A549 (cell line): ENCODE data around the gene NAV3. TPM values are rescaled to one million over a fixed set of nuclear protein-coding genes. Genes with fewer than 3 reads are reported as not detected.

ENCODE experiments used
- ATAC-seq, 2 experiments: fragments of 200-7000 bp in 1 of 2; fragments of >200 bp in 1 of 2; cut with Nextera tagmentation in 1 of 2; cut with Tn5 transposase in 1 of 2; 3 replicates each; pipeline versions ENCODE4 v1.8.0 to v1.9.1; 2018 to 2020; ENCODE audit warnings: mild to moderate bottlenecking in 1 of 2, moderate library complexity in 1 of 2
- CTCF ChIA-PET: fragments of 300-600 bp; sonication (Branson Sonifier 250); formaldehyde crosslinking; extraction: SDS; loops from one replicate; lab custom pipeline; 2021; ENCODE audit warnings: antibody characterized with exemption, inconsistent platforms; lab: Yijun Ruan, JAX
- POLR2A ChIA-PET: fragments of 350-600 bp; formaldehyde crosslinking; extraction: SDS; loops from one replicate; lab custom pipeline; 2021; ENCODE audit warnings: antibody characterized with exemption, inconsistent platforms; lab: Yijun Ruan, JAX
- DNase-seq, 2 experiments: peaks; one replicate each; pipeline versions ENCODE4 v3.0.0 to v3.0.0-alpha.2; 2011 to 2016; ENCODE audit warnings: low read depth in 1 of 2, low spot score in 1 of 2
- FAIRE-seq: peaks from 2 replicates; lab custom pipeline; 2011; peaks lifted over from hg19 to GRCh38; lab: Jason Lieb, UNC
- H3K27ac ChIP-seq, 2 experiments: fragments of >200 bp; sonication (Bioruptor Twin); formaldehyde crosslinking; 3 replicates each; pipeline ENCODE4 v1.5.1; 2016 to 2017
- H3K4me1 ChIP-seq: fragments of >200 bp; sonication (Bioruptor Twin); formaldehyde crosslinking; 3 replicates; pipeline ENCODE4 v1.6.1; 2016
- H3K4me2 ChIP-seq: fragments of >200 bp; sonication (Bioruptor Twin); formaldehyde crosslinking; 3 replicates; pipeline ENCODE4 v1.6.1; 2016
- H3K4me3 ChIP-seq: fragments of >200 bp; sonication (Bioruptor Twin); formaldehyde crosslinking; 3 replicates; pipeline ENCODE4 v1.5.1; 2016
- H3K9me3 ChIP-seq: fragments of >200 bp; sonication (Bioruptor Twin); formaldehyde crosslinking; 3 replicates; pipeline ENCODE4 v1.6.1; 2016
- BHLHE40 ChIP-seq: IDR thresholded peaks from 2 replicates; pipeline ENCODE4 v1.6.1; 2012; ENCODE audit warnings: low read depth, low read length, inconsistent platforms
- CTCF ChIP-seq: fragments of >200 bp; sonication (Bioruptor Twin); formaldehyde crosslinking; IDR thresholded peaks from 3 replicates; pipeline ENCODE4 v1.5.1; 2016
- EHF ChIP-seq: fragments of 250-450 bp; sonication (Bioruptor Pico); IDR thresholded peaks from 2 replicates; pipeline ENCODE4 v1.5.0; 2020; ENCODE audit warnings: mild to moderate bottlenecking
- EP300 ChIP-seq, 2 experiments: fragments of >200 bp; sonication (Bioruptor Twin); formaldehyde crosslinking; IDR thresholded peaks; 2 replicates in 1 of 2; 3 replicates in 1 of 2; pipeline ENCODE4 v1.6.1; 2016 to 2017
- ESRRA ChIP-seq: fragments of 150-350 bp; IDR thresholded peaks from 2 replicates; pipeline ENCODE4 v1.6.1; 2014; ENCODE audit warnings: mild to moderate bottlenecking, low read length, borderline replicate concordance
- FOXS1 ChIP-seq: fragments of 250-450 bp; sonication (Bioruptor Pico); IDR thresholded peaks from 2 replicates; pipeline ENCODE4 v1.5.0; 2020; ENCODE audit warnings: mild to moderate bottlenecking, moderate library complexity
- GATA3 ChIP-seq: IDR thresholded peaks from 2 replicates; pipeline ENCODE4 v1.6.1; 2012; ENCODE audit warnings: borderline replicate concordance
- HDAC2 ChIP-seq: fragments of 200-600 bp; sonication (generic); IDR thresholded peaks from 2 replicates; pipeline ENCODE4 v1.6.1; 2016
- HEYL ChIP-seq: fragments of 250-450 bp; sonication (Bioruptor Pico); IDR thresholded peaks from 2 replicates; pipeline ENCODE4 v1.8.0; 2021; ENCODE audit warnings: mild to moderate bottlenecking, moderate library complexity
- HOXA7 ChIP-seq: fragments of 250-450 bp; sonication (Bioruptor Pico); IDR thresholded peaks from 2 replicates; pipeline ENCODE4 v1.5.0; 2020; ENCODE audit warnings: mild to moderate bottlenecking, moderate library complexity
- JUN ChIP-seq, 2 experiments: fragments of >200 bp; sonication (Bioruptor Twin); formaldehyde crosslinking; IDR thresholded peaks; 2 replicates in 1 of 2; 3 replicates in 1 of 2; pipeline ENCODE4 v1.6.1; 2016 to 2017
- JUNB ChIP-seq: fragments of >200 bp; sonication (Bioruptor Twin); formaldehyde crosslinking; IDR thresholded peaks from 2 replicates; pipeline ENCODE4 v1.6.1; 2016
- MAFK ChIP-seq: fragments of 450-650 bp; IDR thresholded peaks from 2 replicates; pipeline ENCODE4 v1.6.1; 2014; ENCODE audit not compliant: partially characterized antibody
- MAX ChIP-seq: IDR thresholded peaks from 2 replicates; pipeline ENCODE4 v1.6.1; 2012
- NPAS2 ChIP-seq: fragments of 250-450 bp; sonication (Bioruptor Pico); IDR thresholded peaks from 2 replicates; pipeline ENCODE4 v1.8.0; 2022; ENCODE audit warnings: mild to moderate bottlenecking, moderate library complexity, borderline replicate concordance
- PHF8 ChIP-seq: fragments of 200-600 bp; sonication (generic); IDR thresholded peaks from 2 replicates; pipeline ENCODE4 v1.6.1; 2016; ENCODE audit warnings: low read depth, mild to moderate bottlenecking, antibody characterized with exemption, moderate library complexity, borderline replicate concordance
- RARB ChIP-seq: fragments of 250-450 bp; sonication (Bioruptor Pico); IDR thresholded peaks from 2 replicates; pipeline ENCODE4 v1.8.0; 2021; ENCODE audit warnings: mild to moderate bottlenecking, moderate library complexity
- WGBS: methylation state at CpG from one replicate; pipeline ENCODE4 v1.1.6; 2017; ENCODE audit errors: missing lambda C conversion rate; 5-methylcytosine and 5-hydroxymethylcytosine counted together
- polyA plus RNA-seq, 4 experiments: library from polyadenylated mRNA; depleted of rRNA in 3 of 4; stranded (reverse); fragments of >200 nt; fragmentation: RNase III in 1 of 4; extraction: RNeasy Plus Mini Kit Qiagen cat#74134 plus additional on column Dnase treatment in 1 of 4; gene quantifications; 2 replicates in 3 of 4; 3 replicates in 1 of 4; pipeline ENCODE4 v1.2.3, GENCODE V29; 2011 to 2017
- TF ChIP-seq, protein P1 (sequence below): fragments of 250-450 bp; sonication (Bioruptor Pico); IDR thresholded peaks from 2 replicates; pipeline ENCODE4 v1.5.0; 2020; ENCODE audit warnings: low read depth, mild to moderate bottlenecking, moderate library complexity

NAV3 gene
- polyA plus RNA-seq, 2 of the 4 experiments (the other 2 are of a cell fraction): 8.6 to 9.7 TPM

DNA sequence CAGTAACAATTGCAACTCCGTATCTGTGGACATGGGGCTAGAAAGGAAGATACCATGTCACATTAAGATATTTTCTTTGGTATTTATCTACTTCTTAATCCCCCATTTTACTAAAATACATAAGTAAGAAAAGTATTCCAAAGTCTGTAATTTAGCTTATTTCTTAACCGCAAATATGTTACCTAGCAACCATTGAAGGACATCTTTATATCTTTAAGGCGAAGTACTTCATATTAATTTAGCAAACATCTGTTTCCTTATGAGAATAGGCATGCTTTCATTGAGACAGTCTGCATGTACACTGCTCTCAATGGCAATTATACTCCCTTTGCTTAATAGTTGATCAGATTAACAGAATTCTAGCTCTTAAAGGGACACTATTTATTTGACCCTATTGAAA, 88.8 kb downstream of the NAV3 start:
- ChIA-PET POLR2A (no interaction called here), CTCF (no interaction called here)
- no peaks in the 10 kb centered on the region for H3K9me3 ChIP-seq
- TF ChIP-seq, protein P1, sequence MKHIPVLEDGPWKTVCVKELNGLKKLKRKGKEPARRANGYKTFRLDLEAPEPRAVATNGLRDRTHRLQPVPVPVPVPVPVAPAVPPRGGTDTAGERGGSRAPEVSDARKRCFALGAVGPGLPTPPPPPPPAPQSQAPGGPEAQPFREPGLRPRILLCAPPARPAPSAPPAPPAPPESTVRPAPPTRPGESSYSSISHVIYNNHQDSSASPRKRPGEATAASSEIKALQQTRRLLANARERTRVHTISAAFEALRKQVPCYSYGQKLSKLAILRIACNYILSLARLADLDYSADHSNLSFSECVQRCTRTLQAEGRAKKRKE (CRISPR knock-in tag): no peak
- TF ChIP-seq HEYL (CRISPR knock-in tag) (no peak), FOXS1 (CRISPR knock-in tag) (no peak), PHF8 (no peak), RARB (CRISPR knock-in tag) (no peak), ESRRA (no peak)
- no peak overlapping the region for H3K4me3 ChIP-seq
- DNase-seq: no peak
- ATAC-seq: no peak
- H3K27ac ChIP-seq: no peak overlapping the region
- no peaks in the 10 kb centered on the region for H3K4me1 ChIP-seq
- H3K4me2 ChIP-seq: no peak overlapping the region
- FAIRE-seq: peak; percentile 18
- WGBS: 84% methylated on average over 3 of the region's 3 CpGs

DNA sequence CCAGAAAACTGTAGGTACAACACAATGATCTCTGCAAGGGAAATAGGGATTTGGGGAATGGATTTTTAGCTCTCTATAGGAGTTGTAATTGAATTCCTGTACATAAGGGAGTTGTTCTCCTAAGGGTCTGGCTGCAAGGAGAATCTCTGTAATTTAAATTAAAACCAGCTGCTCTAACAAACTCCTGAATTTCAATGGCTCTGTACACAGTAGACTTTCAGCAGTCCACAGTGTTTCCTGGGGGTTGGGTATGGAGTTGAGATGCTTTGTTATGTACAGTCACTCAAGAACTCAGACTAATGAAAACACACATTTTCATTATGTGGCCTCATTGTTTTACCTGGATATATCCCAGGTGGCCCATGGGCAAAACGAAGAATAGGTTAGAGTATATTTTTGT, 93.2 kb downstream of the NAV3 start:
- TF ChIP-seq RARB (CRISPR knock-in tag) (no peak), NPAS2 (CRISPR knock-in tag) (no peak), GATA3 (no peak), CTCF (no peak), MAX (no peak), EP300 (IDR thresholded peaks at IDR 0.05) (no peak), HEYL (CRISPR knock-in tag) (no peak), JUNB (no peak), HOXA7 (CRISPR knock-in tag) (no peak), JUN (IDR thresholded peaks at IDR 0.05) (no peak), BHLHE40 (no peak)
- TF ChIP-seq, protein P1 (CRISPR knock-in tag): no peak
- FAIRE-seq (no peak), ATAC-seq (no peak)

DNA sequence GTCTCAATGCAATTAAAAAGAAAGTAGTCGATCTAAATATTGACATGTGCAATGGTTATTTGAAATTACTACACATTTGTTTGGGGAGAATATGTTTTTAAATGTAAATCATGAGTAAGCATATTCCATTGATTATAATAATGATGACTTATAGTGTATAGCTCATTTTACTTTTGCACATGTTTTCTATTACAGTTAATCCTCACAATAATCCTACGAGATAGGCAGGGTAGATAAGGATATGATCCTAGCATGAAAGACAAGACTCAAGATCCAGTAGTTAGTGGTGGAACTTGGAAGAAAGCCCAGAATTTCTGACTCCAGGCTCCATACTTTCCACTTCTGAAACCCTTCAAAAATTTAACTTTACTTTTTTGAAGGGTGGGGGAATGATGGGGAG, 94.0 kb downstream of the NAV3 start:
- ChIA-PET CTCF (interaction anchor here (0.7 to 2.8 kb wide), 19 partner anchors 8 to 772 kb away, joined by 3 to 16 read pairs (median 5); no protein-coding TSS in a partner anchor), POLR2A (no interaction called here)
- Histone ChIP-seq H3K4me3 (no peak overlapping the region), H3K9me3 (no peaks in the 10 kb centered on the region), H3K4me2 (no peak overlapping the region; the same call in 2 of the 3 replicates), H3K4me1 (peaks cover 6% of the 10 kb centered on the region; the same call in 2 of the 3 replicates), H3K27ac (no peak overlapping the region)
- 89% methylated on average over 2 of the region's 2 CpGs for WGBS
- TF ChIP-seq EHF (CRISPR knock-in tag): no peak
- TF ChIP-seq HDAC2: no peak
- TF ChIP-seq MAFK: peak; percentile 76
- ATAC-seq (no peak), FAIRE-seq (no peak), DNase-seq (no peak)

More for the DNA sequence above, 93.2 kb downstream of the NAV3 start:
- 23% methylated on average over 1 of the region's 1 CpG for WGBS
- ChIA-PET CTCF (interaction anchor here (0.9 to 2.8 kb wide), 6 partner anchors 18 to 771 kb away, joined by 3 to 16 read pairs (median 6); no protein-coding TSS in a partner anchor), POLR2A (no interaction called here)
- Histone ChIP-seq H3K27ac (no peak overlapping the region), H3K9me3 (no peaks in the 10 kb centered on the region), H3K4me1 (peaks cover 6% of the 10 kb centered on the region; the same call in 2 of the 3 replicates), H3K4me2 (no peak overlapping the region), H3K4me3 (no peak overlapping the region)
- no peak for DNase-seq
